GM12873 (cell line): ENCODE measurements around the gene C10orf95.

Experiments
- TF ChIP-seq, protein P1 (sequence below): IDR thresholded peaks from 2 replicates; pipeline ENCODE4 v1.5.1; 2012; ENCODE audit warnings: low read depth, mild to moderate bottlenecking, moderate library complexity, low read length, control low read depth; ENCODE audit not compliant: insufficient read depth; ENCODE audit errors: missing control alignments

C10orf95 gene

DNA sequence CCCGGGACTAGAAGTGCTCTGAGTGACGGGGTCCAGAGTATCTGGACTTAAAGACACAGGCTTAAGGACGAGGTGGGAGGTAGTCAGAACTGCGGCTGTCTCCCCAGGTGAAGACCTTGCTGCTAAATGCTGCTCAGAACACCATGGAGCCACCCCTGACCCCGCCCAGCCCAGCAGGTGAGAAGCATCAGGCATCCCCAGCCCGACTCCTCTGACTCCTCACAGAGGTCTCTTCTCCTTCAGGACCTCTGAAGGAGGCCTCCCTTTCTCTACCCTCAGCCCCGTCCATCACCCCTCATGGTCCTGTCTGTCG is 50.0 kb downstream of the C10orf95 start:
- TF ChIP-seq, protein P1, sequence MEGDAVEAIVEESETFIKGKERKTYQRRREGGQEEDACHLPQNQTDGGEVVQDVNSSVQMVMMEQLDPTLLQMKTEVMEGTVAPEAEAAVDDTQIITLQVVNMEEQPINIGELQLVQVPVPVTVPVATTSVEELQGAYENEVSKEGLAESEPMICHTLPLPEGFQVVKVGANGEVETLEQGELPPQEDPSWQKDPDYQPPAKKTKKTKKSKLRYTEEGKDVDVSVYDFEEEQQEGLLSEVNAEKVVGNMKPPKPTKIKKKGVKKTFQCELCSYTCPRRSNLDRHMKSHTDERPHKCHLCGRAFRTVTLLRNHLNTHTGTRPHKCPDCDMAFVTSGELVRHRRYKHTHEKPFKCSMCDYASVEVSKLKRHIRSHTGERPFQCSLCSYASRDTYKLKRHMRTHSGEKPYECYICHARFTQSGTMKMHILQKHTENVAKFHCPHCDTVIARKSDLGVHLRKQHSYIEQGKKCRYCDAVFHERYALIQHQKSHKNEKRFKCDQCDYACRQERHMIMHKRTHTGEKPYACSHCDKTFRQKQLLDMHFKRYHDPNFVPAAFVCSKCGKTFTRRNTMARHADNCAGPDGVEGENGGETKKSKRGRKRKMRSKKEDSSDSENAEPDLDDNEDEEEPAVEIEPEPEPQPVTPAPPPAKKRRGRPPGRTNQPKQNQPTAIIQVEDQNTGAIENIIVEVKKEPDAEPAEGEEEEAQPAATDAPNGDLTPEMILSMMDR: no peak

DNA sequence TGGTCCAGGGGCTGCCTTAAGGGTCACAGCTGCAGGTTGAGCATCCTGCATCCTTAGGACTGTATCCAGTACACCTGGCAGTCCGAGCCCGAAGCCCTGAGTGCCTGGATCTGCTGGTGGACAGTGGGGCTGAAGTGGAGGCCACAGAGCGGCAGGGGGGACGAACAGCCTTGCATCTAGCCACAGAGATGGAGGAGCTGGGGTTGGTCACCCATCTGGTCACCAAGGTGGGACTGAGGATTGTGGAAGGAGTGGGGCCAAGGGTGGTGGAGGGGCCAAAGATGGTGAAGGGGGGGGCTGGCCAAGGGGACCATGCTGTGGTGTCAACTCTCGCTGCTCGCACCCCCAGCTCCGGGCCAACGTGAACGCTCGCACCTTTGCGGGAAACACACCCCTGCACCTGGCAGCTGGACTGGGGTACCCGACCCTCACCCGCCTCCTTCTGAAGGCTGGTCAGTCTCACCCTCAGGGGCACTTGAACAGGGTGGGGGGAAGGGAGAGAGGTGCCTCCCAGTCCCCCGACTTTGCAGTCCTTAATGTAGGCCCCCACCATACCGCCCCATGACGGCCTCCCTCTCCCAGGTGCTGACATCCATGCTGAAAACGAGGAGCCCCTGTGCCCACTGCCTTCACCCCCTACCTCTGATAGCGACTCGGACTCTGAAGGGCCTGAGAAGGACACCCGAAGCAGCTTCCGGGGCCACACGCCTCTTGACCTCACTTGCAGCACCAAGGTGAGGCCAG is 50.6 kb downstream of the C10orf95 start:
- TF ChIP-seq, protein P1: no peak

DNA sequence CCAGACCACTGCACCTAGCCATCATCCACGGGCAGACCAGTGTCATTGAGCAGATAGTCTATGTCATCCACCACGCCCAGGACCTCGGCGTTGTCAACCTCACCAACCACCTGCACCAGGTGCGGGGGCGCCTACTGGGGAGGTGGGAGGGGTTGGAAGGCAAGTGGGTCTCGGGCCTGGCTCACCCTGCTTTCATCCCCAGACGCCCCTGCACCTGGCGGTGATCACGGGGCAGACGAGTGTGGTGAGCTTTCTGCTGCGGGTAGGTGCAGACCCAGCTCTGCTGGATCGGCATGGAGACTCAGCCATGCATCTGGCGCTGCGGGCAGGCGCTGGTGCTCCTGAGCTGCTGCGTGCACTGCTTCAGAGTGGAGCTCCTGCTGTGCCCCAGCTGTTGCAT is 51.3 kb downstream of the C10orf95 start:
- TF ChIP-seq, protein P1: no peak
